ENCODE results near the gene NUPR1.

The NUPR1 gene

GRCh38 chr16:28491970-28492474 is 46.8 kb downstream of the NUPR1 start, which contains the start of gene CLN3 (continued):
- TF ChIP-seq ZBTB49 (tag by site-specific recombination; IDR thresholded peaks at IDR 0.05; ENCODE audit: low read depth) (no peak), MEIS1 (CRISPR knock-in tag; IDR thresholded peaks at IDR 0.05; ENCODE audit: borderline replicate concordance) (no peak), HOXD13 (CRISPR knock-in tag; IDR thresholded peaks at IDR 0.05; ENCODE audit: borderline replicate concordance) (no peak), ZSCAN23 (tag by site-specific recombination; IDR thresholded peaks at IDR 0.05) (no peak), ZNF670 (tag by site-specific recombination; IDR thresholded peaks at IDR 0.05; ENCODE audit: low read depth) (no peak), ATF2 (tag by site-specific recombination; IDR thresholded peaks at IDR 0.05; ENCODE audit: low read depth) (no peak), ZBTB20 (tag by site-specific recombination; IDR thresholded peaks at IDR 0.05) (peak; percentile 96), SP2 (tag by site-specific recombination; IDR thresholded peaks at IDR 0.05) (peak; percentile 75), SCRT1 (tag by site-specific recombination; IDR thresholded peaks at IDR 0.05; ENCODE audit: borderline replicate concordance) (no peak)
- TF ChIP-seq, protein P1, sequence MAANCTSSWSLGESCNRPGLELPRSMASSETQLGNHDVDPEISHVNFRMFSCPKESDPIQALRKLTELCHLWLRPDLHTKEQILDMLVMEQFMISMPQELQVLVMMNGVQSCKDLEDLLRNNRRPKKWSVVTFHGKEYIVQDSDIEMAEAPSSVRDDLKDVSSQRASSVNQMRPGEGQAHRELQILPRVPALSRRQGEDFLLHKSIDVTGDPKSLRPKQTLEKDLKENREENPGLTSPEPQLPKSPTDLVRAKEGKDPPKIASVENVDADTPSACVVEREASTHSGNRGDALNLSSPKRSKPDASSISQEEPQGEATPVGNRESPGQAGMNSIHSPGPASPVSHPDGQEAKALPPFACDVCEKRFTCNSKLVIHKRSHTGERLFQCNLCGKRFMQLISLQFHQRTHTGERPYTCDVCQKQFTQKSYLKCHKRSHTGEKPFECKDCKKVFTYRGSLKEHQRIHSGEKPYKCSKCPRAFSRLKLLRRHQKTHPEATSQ (tag by site-specific recombination; IDR thresholded peaks at IDR 0.05): peak; percentile 38; the same call in 1 of the 2 replicates
- TF ChIP-seq, protein P2, sequence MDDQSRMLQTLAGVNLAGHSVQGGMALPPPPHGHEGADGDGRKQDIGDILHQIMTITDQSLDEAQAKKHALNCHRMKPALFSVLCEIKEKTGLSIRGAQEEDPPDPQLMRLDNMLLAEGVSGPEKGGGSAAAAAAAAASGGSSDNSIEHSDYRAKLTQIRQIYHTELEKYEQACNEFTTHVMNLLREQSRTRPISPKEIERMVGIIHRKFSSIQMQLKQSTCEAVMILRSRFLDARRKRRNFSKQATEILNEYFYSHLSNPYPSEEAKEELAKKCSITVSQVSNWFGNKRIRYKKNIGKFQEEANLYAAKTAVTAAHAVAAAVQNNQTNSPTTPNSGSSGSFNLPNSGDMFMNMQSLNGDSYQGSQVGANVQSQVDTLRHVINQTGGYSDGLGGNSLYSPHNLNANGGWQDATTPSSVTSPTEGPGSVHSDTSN (CRISPR knock-in tag; IDR thresholded peaks at IDR 0.05): no peak

DNA sequence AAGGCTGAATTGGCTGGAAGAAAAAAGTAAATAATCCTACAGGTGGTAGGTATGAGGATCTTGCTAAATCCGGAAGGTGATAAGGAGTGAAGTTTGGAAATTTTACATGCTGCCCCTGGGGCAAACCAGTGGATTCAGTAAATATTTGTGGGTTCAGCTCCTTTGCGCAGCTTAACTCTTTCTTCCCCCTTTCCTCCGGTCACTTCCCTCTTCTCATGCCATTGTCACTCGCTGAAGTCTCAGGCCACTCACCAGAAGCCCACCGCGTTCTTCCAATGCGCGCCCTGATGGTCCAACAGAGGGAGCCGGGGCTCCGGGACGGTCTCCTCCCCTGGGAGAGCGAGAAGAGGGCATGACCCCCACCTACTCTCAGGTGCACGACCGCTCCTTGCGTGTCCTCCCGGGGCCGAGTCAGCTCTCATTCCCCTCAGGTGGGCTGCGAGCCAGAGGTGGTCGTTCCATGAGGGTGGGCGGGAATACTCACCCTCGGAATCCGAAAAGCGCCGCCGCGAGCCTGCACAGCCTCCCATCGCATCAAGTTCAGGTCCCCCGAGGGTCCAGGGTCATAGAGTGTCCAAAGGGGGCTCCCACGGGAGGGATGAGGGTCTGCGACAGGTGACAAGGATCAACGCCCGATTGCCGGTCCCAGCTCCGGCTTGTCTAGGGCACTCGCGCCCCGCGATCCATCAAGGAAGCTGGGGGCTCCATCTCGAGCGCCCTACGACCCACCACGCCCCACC is 47.4 kb downstream of the NUPR1 start:
- H3K4me1 ChIP-seq (ENCODE audit: control insufficient read depth, insufficient read depth, low read length): no peaks in the 10 kb centered on the region
- CTCF ChIA-PET: no interaction called here

More for the DNA sequence above, 47.4 kb downstream of the NUPR1 start:
- Histone ChIP-seq H3K27ac (ENCODE audit: extremely low read depth, low read depth, low read length) (peak overlapping the region; percentile 75; the same call in 1 of the 2 replicates), H3K9me3 (ENCODE audit: control insufficient read depth, insufficient read depth, low read depth, low read length) (no peaks in the 10 kb centered on the region), H3K4me3 (ENCODE audit: low read depth, low read length) (peak overlapping the region; percentile 84), H3K36me3 (ENCODE audit: control insufficient read depth in 2 of 2, insufficient read depth in 1 of 2, low read length in 2 of 2) (peaks cover 3 to 24% of the 10 kb centered on the region in 2 experiments; a peak in 2 of 3 replicates)
- POLR2A ChIA-PET: interaction anchor here (0.5 to 1.0 kb wide), 7 partner anchors 12 to 659 kb away, joined by 3 to 11 read pairs (median 4); partner anchors contain the start of gene SH2B1
- TF ChIP-seq SP2 (tag by site-specific recombination; IDR thresholded peaks at IDR 0.05) (no peak), SP3 (tag by site-specific recombination; IDR thresholded peaks at IDR 0.05) (no peak), MZF1 (tag by site-specific recombination; IDR thresholded peaks at IDR 0.05; ENCODE audit: borderline replicate concordance) (no peak), ZNF211 (tag by site-specific recombination; IDR thresholded peaks at IDR 0.05; ENCODE audit: low read depth) (no peak), KLF8 (tag by site-specific recombination; IDR thresholded peaks at IDR 0.05) (no peak), ZNF423 (tag by site-specific recombination; IDR thresholded peaks at IDR 0.05) (peak; percentile 18; the same call in 1 of the 2 replicates), ZNF335 (tag by site-specific recombination; conservative IDR thresholded peaks at IDR 0.05) (0 out of 2 replicates have a peak, but pooled peaks have one; percentile 59), ZNF777 (tag by site-specific recombination; IDR thresholded peaks at IDR 0.05; ENCODE audit: borderline replicate concordance) (peak; percentile 61; the same call in 1 of the 2 replicates), YY1 (tag by site-specific recombination; IDR thresholded peaks at IDR 0.05) (no peak), SCRT2 (tag by site-specific recombination; IDR thresholded peaks at IDR 0.05) (peak; percentile 93)
- TF ChIP-seq, protein P3, sequence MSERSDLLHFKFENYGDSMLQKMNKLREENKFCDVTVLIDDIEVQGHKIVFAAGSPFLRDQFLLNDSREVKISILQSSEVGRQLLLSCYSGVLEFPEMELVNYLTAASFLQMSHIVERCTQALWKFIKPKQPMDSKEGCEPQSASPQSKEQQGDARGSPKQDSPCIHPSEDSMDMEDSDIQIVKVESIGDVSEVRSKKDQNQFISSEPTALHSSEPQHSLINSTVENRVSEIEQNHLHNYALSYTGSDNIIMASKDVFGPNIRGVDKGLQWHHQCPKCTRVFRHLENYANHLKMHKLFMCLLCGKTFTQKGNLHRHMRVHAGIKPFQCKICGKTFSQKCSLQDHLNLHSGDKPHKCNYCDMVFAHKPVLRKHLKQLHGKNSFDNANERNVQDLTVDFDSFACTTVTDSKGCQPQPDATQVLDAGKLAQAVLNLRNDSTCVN (tag by site-specific recombination; optimal IDR thresholded peaks at IDR 0.05): peak; percentile 32
- TF ChIP-seq, protein P4, sequence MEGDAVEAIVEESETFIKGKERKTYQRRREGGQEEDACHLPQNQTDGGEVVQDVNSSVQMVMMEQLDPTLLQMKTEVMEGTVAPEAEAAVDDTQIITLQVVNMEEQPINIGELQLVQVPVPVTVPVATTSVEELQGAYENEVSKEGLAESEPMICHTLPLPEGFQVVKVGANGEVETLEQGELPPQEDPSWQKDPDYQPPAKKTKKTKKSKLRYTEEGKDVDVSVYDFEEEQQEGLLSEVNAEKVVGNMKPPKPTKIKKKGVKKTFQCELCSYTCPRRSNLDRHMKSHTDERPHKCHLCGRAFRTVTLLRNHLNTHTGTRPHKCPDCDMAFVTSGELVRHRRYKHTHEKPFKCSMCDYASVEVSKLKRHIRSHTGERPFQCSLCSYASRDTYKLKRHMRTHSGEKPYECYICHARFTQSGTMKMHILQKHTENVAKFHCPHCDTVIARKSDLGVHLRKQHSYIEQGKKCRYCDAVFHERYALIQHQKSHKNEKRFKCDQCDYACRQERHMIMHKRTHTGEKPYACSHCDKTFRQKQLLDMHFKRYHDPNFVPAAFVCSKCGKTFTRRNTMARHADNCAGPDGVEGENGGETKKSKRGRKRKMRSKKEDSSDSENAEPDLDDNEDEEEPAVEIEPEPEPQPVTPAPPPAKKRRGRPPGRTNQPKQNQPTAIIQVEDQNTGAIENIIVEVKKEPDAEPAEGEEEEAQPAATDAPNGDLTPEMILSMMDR (tag by site-specific recombination; IDR thresholded peaks at IDR 0.05): peak; percentile 59; the same call in 1 of the 2 replicates

Data from HEK293 (cell line).